ENCODE measurements around the gene CLCN5.

CLCN5 gene

GRCh38 chrX:50093625-50094024, 171.2 kb downstream of the CLCN5 start:
- DNase-seq: no peak

GRCh38 chrX:50097071-50097470, 174.7 kb downstream of the CLCN5 start:
- DNase-seq: no peak

DNA sequence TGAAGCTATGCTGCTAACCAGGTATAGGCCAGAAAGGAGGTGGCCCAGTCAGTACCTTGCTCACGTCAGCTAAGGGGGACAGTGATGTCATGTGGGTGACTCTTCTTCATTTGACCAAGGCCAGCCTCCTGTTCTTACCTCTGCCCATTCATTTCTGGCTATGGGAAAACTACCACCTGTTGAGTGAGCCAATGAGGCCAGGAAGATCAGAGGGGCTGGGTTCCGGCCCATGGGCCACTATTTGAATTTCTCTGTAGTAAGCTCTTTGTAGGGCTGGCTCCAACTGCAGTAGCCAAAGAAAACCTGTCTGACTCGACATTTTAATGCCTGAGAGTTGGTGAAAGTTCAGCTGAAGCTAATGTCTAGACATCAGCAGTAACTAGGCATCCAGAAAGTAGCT, 175.8 kb downstream of the CLCN5 start:
- no peak for DNase-seq

DNA sequence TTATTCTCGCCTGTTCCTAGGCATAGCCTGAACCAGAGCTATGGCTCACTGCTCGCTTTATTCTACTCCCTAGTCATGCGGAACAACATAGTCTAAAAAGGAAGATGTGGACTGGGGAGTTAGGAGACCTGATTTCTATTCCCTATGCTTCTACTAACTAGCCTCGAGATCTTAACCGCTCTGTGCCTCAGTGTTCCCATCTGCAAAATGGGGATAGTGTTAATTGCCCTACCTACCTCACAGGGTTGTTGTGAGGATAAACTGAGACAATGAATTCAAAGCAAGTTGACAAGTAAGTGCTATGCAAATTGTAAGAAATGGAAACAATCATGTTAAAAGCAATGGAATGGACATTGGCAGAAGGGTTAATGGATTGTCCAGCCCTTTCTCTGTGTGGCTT, 176.4 kb downstream of the CLCN5 start:
- DNase-seq: no peak

DNA sequence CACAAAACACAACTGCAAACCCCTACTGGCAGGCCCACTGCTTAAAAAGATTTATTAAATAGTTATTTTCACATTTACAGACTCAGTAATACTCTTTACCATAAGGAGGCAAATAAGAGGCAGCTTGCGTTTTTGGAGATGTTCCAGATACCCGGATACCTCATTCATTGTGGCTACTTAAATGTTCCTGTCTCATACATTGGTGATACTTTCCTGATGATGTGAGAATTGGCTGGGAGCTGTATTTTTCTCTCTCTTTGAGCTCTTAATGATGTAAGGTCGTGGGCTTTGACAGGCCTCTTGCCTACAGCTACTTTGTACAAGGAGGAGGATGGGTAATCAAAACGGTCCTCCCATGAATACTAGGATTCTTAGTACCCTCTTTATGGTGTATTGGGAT, 176.9 kb downstream of the CLCN5 start:
- no peak for DNase-seq

- DNase-seq: peak in 3 of 4 experiments; percentile 5 to 26 (median 22)
Measured at GRCh38 chrX:50100188-50100587, 177.8 kb downstream of the CLCN5 start.

- peak in 3 of 4 experiments; percentile 3 to 25 (median 19) for DNase-seq
Measured at GRCh38 chrX:50103176-50103575, 180.8 kb downstream of the CLCN5 start.

GRCh38 chrX:50103866-50104566, 181.6 kb downstream of the CLCN5 start:
- no peak for DNase-seq

GRCh38 chrX:50106051-50106675, 183.8 kb downstream of the CLCN5 start:
- no peak for DNase-seq

DNA sequence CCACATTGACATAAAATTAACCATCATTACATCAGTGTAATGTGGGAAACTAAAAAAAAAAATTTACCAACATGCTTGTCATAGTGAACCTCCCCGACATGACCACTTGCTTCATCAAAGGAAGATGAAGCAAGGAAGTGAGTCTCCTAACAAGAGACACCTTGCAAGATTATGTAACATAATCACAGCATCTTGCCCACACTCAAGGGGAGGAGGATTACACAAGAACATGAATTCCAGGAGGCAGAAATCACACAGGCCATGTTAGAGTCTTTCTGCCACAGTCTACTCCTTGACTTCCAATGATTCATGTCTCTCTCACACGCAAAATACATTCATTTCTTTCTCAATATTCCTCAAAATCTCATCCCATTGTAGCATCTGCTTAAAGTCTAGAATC, 185.1 kb downstream of the CLCN5 start:
- no peak for DNase-seq

- no peak for DNase-seq
Measured at GRCh38 chrX:50108264-50108663, 185.9 kb downstream of the CLCN5 start.

GRCh38 chrX:50111742-50112141, 189.3 kb downstream of the CLCN5 start:
- no peak for DNase-seq

DNA sequence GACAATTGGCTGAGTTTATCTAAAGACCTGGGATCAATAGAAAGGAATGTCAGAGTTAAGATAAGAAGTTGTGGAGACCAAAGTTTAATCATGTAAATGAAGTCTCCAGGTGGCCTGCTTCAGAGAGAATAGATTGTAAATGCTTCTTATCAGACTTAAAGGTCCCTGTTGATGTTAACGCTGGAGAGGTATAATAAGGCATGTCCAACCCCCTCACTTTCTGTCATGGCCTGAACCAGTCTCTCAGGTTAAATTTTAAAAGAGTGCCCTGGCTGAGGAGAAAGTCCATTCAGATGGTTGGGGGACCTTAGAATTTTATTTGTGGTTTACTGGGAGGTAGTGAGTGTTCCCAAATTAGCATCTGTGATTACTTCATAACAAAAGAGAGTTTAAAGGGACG, 191.7 kb downstream of the CLCN5 start:
- DNase-seq: no peak

GRCh38 chrX:50115973-50116372, 193.6 kb downstream of the CLCN5 start:
- no peak for DNase-seq

DNA sequence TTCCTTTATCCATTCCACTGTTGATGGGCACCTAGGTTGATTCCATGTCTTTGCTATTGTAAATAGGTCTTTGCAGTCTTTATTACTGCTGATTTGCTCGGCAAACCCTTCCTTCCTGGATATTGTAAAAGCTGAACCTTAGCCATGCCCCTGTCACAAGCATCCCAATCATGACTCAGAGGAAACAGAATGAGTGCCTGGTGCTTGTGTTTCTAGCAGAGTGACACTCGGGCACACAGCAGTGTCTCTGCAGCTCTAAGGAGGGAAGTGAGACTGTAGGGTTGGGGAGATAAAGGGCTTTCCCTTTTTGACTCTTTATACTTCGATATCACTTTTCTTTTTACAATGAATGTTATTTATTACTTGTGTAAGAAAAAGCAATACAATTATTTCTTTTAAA, 195.1 kb downstream of the CLCN5 start:
- DNase-seq: peak; percentile 19 to 55 (median 50)

- no peak for DNase-seq
Measured at GRCh38 chrX:50125480-50125879, 203.1 kb downstream of the CLCN5 start.

- DNase-seq: no peak
Measured at GRCh38 chrX:50147972-50148371, 225.6 kb downstream of the CLCN5 start.

Data from suppressor macrophage (primary cell).